ENCODE results near the gene SEMA6D.
A peak's percentile ranks its signal among the peaks of the same experiment; 100 is the strongest.

The SEMA6D gene

GRCh38 chr15:47707391-47707790 lies 9.9 kb upstream of the SEMA6D start:
- no peak overlapping the region for H3K27ac ChIP-seq
- TF ChIP-seq CTCF (conservative IDR thresholded peaks at IDR 0.05): no peak

- H3K27ac ChIP-seq: no peak overlapping the region
- TF ChIP-seq CTCF (conservative IDR thresholded peaks at IDR 0.05): no peak
Measured at GRCh38 chr15:47708161-47708980, 8.9 kb upstream of the SEMA6D start.

GRCh38 chr15:47711655-47712054 lies 5.7 kb upstream of the SEMA6D start:
- TF ChIP-seq CTCF (conservative IDR thresholded peaks at IDR 0.05): peak; percentile 71
- H3K27ac ChIP-seq: no peak overlapping the region

- no peak overlapping the region for H3K27ac ChIP-seq
- TF ChIP-seq CTCF (conservative IDR thresholded peaks at IDR 0.05): no peak
Measured at GRCh38 chr15:47715402-47715801, 1.9 kb upstream of the SEMA6D start.

- no peak for TF ChIP-seq CTCF (conservative IDR thresholded peaks at IDR 0.05)
- H3K27ac ChIP-seq: no peak overlapping the region
Measured at GRCh38 chr15:47715856-47716445, 1.4 kb upstream of the SEMA6D start.

GRCh38 chr15:47716516-47716915 lies 789 bp upstream of the SEMA6D start:
- no peak for TF ChIP-seq CTCF (conservative IDR thresholded peaks at IDR 0.05)
- no peak overlapping the region for H3K27ac ChIP-seq

- H3K27ac ChIP-seq: no peak overlapping the region
- no peak for TF ChIP-seq CTCF (conservative IDR thresholded peaks at IDR 0.05)
Measured at GRCh38 chr15:47718497-47719437, 1.5 kb downstream of the SEMA6D start.
